Adrenal gland (tissue), 12 donors: ENCODE results near the gene LRRC28. TPM values are rescaled to one million over a fixed set of nuclear protein-coding genes. Genes with fewer than 3 reads are reported as not detected.

Experiments used
- DNase-seq, 7 donors: peaks; one replicate each; pipeline ENCODE4 v3.0.0-alpha.2; 2019 to 2020
- H3K27ac ChIP-seq, 5 donors: fragments of 200-600 bp; sonication (generic) in 4 of 5; 1 replicate in 3 of 5; 2 replicates in 2 of 5; pipeline versions ENCODE4 v1.5.1 to v1.8.0; 2016 to 2020; ENCODE audit warnings: mild to moderate bottlenecking in 1 of 5
- H3K27me3 ChIP-seq: fragments of 200-600 bp; 2 replicates; pipeline ENCODE4 v1.8.0; 2021
- H3K36me3 ChIP-seq, 2 donors: fragments of 200-600 bp; replicated peaks in 1 of 2; 1 replicate in 1 of 2; 2 replicates in 1 of 2; pipeline versions ENCODE4 v1.5.1 to v1.8.0; 2018 to 2022
- H3K4me1 ChIP-seq, 2 donors: fragments of 200-600 bp; replicated peaks in 1 of 2; 1 replicate in 1 of 2; 2 replicates in 1 of 2; pipeline versions ENCODE4 v1.5.1 to v1.8.0; 2018 to 2021
- H3K4me3 ChIP-seq, 4 donors: fragments of 200-600 bp; sonication (generic) in 3 of 4; one replicate each; pipeline ENCODE4 v1.5.1; 2016 to 2018
- H3K9me3 ChIP-seq, 3 donors: fragments of 200-600 bp; sonication (generic) in 1 of 3; replicated peaks in 1 of 3; 1 replicate in 2 of 3; 2 replicates in 1 of 3; pipeline versions ENCODE4 v1.5.1 to v1.8.0; 2016 to 2021
- POLR2A ChIP-seq, 2 donors: fragments of 450-650 bp; IDR thresholded peaks; one replicate each; pipeline ENCODE4 v1.6.1; 2017; ENCODE audit warnings: antibody characterized with exemption in 2 of 2, mild to moderate bottlenecking in 2 of 2, moderate library complexity in 1 of 2
- WGBS, 4 donors: extraction: QIAGEN DNeasy Blood & Tissue Kit in 2 of 4; methylation state at CpG; one replicate each; pipeline versions ENCODE4 v1.1.5 to v1.1.7; 2013 to 2017; 5-methylcytosine and 5-hydroxymethylcytosine counted together
- intact Hi-C, 2 donors: fragments of 100-400 bp; cut with DNase I; formaldehyde crosslinking; loops; one replicate each; pipeline versions ENCODE4 v1.14.1 to v1.15.0; 2022 to 2023
- polyA plus RNA-seq, 3 donors: library from polyadenylated mRNA; stranded (reverse); fragments of 200-250 nt in 2 of 3; fragments of 350-450 nt in 1 of 3; fragmentation: Illumina TruSeq in 1 of 3; extraction: RNeasy Lipid Tissue Mini Kit (QIAGEN cat#74804) in 1 of 3; gene quantifications; one replicate each; pipeline ENCODE4 v1.2.3, GENCODE V29; 2013 to 2014
- total RNA-seq, 9 donors: library from RNA; depleted of rRNA in 4 of 9; stranded (reverse); fragments of >200 nt in 4 of 9; fragments of 120-200 nt in 1 of 9; fragmentation: NEBNext Ultra II Directional in 1 of 9; extraction: Animal tissue kit (Norgen Biotek cat#: 25700) in 1 of 9; gene quantifications; one replicate each; pipeline versions ENCODE4 v1.1.0 to v1.2.4, GENCODE V29; 2013 to 2023
- TF ChIP-seq, protein P1 (sequence below), 6 experiments: fragments of 450-650 bp in 4 of 6; fragments of 200-600 bp in 2 of 6; sonication (generic) in 1 of 6; IDR thresholded peaks; 1 replicate in 5 of 6; 2 replicates in 1 of 6; pipeline versions ENCODE4 v1.5.1 to v1.8.0; 2016 to 2021; ENCODE audit warnings: antibody characterized with exemption in 6 of 6, mild to moderate bottlenecking in 2 of 6, moderate library complexity in 1 of 6
- donor health status: healthy with polysubstance abuse.
- donor health status: Bipolar disorder and iron deficiency.
- donor health status: DM: yes; HTN: yes; CAD: no.
- donor health status: DM: no; HTN: no; CAD: no.
- donor health status: DM: no; HTN: no; CAD: no.
- donor health status: DM: yes; HTN: yes; CAD: no.

Gene LRRC28
- total and polyA plus RNA-seq, 12 donors: 4.4 to 49.8 (median 22.0) TPM

GRCh38 chr15:99275525-99276128 is 24.3 kb downstream of the LRRC28 start:
- Histone ChIP-seq H3K27me3 (no peaks in the 10 kb centered on the region), H3K9me3 (no peaks in the 10 kb centered on the region), H3K4me3 (no peak overlapping the region), H3K4me1 (no peaks in the 10 kb centered on the region), H3K36me3 (no peaks in the 10 kb centered on the region), H3K27ac (no peak overlapping the region)
- WGBS, 4 donors: 95 to 97% (median 96%) methylated on average over 9 of the region's 9 CpGs
- TF ChIP-seq POLR2A (IDR thresholded peaks at IDR 0.05): no peak
- intact Hi-C loops: loop anchor here in 1 of 2 donors (10.0 kb wide), 1 partner anchor 479 kb away; no protein-coding TSS in a partner anchor
- no peak for DNase-seq

DNA sequence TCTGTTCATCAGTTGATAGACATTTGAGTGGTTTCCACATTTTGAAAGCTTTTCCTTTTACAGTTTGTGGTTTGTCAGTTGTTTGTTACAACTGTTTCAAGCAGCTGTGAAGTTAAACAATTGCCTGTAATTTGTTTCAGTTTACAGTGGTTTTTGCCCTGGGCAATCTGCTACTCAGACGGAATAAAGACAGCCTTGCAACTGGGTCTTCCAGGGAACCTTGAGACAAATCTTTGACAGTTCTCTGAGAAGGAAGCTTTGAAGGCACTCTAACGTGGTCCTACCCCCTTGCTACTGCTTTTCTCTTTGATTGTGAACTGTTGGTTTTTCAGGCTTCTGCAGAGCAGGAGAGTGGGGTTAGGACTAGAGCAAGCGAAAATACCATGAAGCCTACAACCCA is 28.0 kb downstream of the LRRC28 start:
- no peaks in the 10 kb centered on the region for H3K27me3 ChIP-seq
- 76 to 80% (median 78%) methylated on average over 3 of the region's 3 CpGs for WGBS, 4 donors
- no peak overlapping the region for H3K27ac ChIP-seq
- intact Hi-C loops: loop anchor here in 1 of 2 donors (10.0 kb wide), 1 partner anchor 476 kb away; no protein-coding TSS in a partner anchor
- peaks cover 0 to 4% (median 0%) of the 10 kb centered on the region in 3 donors for H3K9me3 ChIP-seq
- no peak for DNase-seq
- H3K4me1 ChIP-seq: no peaks in the 10 kb centered on the region
- no peaks in the 10 kb centered on the region for H3K36me3 ChIP-seq
- no peak for TF ChIP-seq POLR2A (IDR thresholded peaks at IDR 0.05)
- TF ChIP-seq, protein P1, sequence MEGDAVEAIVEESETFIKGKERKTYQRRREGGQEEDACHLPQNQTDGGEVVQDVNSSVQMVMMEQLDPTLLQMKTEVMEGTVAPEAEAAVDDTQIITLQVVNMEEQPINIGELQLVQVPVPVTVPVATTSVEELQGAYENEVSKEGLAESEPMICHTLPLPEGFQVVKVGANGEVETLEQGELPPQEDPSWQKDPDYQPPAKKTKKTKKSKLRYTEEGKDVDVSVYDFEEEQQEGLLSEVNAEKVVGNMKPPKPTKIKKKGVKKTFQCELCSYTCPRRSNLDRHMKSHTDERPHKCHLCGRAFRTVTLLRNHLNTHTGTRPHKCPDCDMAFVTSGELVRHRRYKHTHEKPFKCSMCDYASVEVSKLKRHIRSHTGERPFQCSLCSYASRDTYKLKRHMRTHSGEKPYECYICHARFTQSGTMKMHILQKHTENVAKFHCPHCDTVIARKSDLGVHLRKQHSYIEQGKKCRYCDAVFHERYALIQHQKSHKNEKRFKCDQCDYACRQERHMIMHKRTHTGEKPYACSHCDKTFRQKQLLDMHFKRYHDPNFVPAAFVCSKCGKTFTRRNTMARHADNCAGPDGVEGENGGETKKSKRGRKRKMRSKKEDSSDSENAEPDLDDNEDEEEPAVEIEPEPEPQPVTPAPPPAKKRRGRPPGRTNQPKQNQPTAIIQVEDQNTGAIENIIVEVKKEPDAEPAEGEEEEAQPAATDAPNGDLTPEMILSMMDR (IDR thresholded peaks at IDR 0.05): no peak
- H3K4me3 ChIP-seq: no peak overlapping the region

DNA sequence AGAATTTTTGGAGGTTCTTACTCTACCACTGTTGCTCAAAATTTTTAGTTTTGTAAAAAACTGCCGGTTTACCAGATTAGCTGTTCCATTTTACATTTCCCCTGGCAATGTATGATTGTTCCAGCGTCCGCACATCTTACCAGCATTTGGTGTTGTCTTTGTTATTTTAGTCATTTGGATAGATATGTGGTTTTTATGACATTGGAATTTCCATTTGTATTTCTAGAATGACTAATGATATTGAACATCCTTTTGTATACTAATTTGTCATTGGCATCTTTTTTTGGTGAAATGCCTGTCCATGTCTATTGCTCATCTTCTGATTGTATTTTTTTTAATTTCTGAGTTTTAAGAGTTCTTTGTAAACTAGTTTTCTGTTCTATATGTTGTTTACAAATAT is 28.5 kb downstream of the LRRC28 start:
- TF ChIP-seq POLR2A (IDR thresholded peaks at IDR 0.05): no peak
- TF ChIP-seq, protein P1 (IDR thresholded peaks at IDR 0.05): no peak
- no peaks in the 10 kb centered on the region for H3K27me3 ChIP-seq
- no peak overlapping the region for H3K4me3 ChIP-seq
- no peaks in the 10 kb centered on the region for H3K36me3 ChIP-seq
- intact Hi-C loops: loop anchor here (10.0 kb wide), 2 partner anchors 125 to 475 kb away; no protein-coding TSS in a partner anchor
- DNase-seq: no peak
- H3K4me1 ChIP-seq: no peaks in the 10 kb centered on the region
- peaks cover 0 to 4% (median 0%) of the 10 kb centered on the region in 3 donors for H3K9me3 ChIP-seq
- H3K27ac ChIP-seq: no peak overlapping the region
- 89 to 95% (median 92%) methylated on average over 3 of the region's 3 CpGs for WGBS, 4 donors

DNA sequence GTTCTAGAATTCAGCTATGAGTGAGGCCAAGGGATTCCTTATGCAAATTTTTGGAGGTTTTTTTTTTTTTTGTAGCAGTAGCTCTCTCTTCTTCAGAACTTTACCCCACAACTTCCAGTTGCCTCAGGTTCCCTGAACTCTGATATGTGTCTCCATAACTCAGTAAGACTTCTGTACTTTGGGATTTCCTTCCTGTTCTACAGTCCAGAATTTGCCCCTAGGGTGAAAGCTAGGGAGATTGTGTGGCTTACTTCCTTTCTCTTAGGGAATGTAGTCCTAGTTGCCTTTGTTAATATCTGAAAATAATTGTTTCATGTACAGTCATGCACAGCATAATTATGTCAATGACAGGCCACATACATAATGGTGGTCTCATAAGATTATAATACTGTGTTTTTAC is 30.8 kb downstream of the LRRC28 start:
- intact Hi-C loops: loop anchor here in 1 of 2 donors (10.0 kb wide), 1 partner anchor 123 kb away; no protein-coding TSS in a partner anchor

More for the DNA sequence above, 30.8 kb downstream of the LRRC28 start:
- no peak overlapping the region for H3K4me3 ChIP-seq
- no peak for DNase-seq
- no peak overlapping the region for H3K27ac ChIP-seq
- TF ChIP-seq POLR2A (IDR thresholded peaks at IDR 0.05): no peak
- TF ChIP-seq, protein P1 (IDR thresholded peaks at IDR 0.05): no peak
- H3K27me3 ChIP-seq: no peaks in the 10 kb centered on the region
- H3K36me3 ChIP-seq: no peaks in the 10 kb centered on the region
- H3K9me3 ChIP-seq: peaks cover 0 to 4% (median 0%) of the 10 kb centered on the region in 3 donors
- H3K4me1 ChIP-seq: no peaks in the 10 kb centered on the region
